Heart left ventricle (tissue), 13 donors: ENCODE results near the gene NOP9.

Experiments
- CTCF ChIP-seq, 12 donors: fragments of 200-600 bp; sonication (generic) in 4 of 12; IDR thresholded peaks; one replicate each; pipeline versions ENCODE4 v1.5.0 to v1.8.0; 2018 to 2022; ENCODE audit warnings: antibody characterized with exemption in 12 of 12, mild to moderate bottlenecking in 5 of 12
- POLR2A ChIP-seq, 2 donors: fragments of 450-650 bp; IDR thresholded peaks; one replicate each; pipeline ENCODE4 v1.6.1; 2017; ENCODE audit warnings: antibody characterized with exemption in 2 of 2, mild to moderate bottlenecking in 2 of 2, moderate library complexity in 2 of 2
- donor health status: ischemic (EF 13 %, LVEDD 7.1; RV severe dilation, severe dysfunction).
- donor health status: DM: no; HTN: yes; CAD: no.
- donor health status: DM: no; HTN: no; CAD: no.
- donor health status: ischemic (EF 25% LVEDD 6.9; RV normal size, moderate dysfunction).
- donor health status: ischemic (EF 25% LVEDD 5.7; RV mildly dilated, moderate dysfunction).
- donor health status: ischemic (EF 35%, LVEDD 5.7; RV mildly dilated, moderate dysfunction).
- donor health status: nonischemic (EF 11% LVEDD 7.7; RV severe dilation, severe dysfunction).
- donor health status: DM: yes; HTN: yes; CAD: no.
- donor health status: PGD.
- donor health status: ischemic (EF 29% LVEDD 5.4; RV normal size, mild dysfunction).
- donor health status: nonischemic (EF 23%, LVEDD 6.1; RV moderate dilation, normal function).

GRCh38 chr14:24272467-24272866 lies 27.2 kb upstream of the NOP9 start:
- TF ChIP-seq CTCF (IDR thresholded peaks at IDR 0.05) = no peak
- TF ChIP-seq POLR2A (IDR thresholded peaks at IDR 0.05) = no peak
